GM08714 (cell line): ENCODE data around the gene SLC24A1.

Source experiments
- H3K4me3 ChIP-seq: fragments of 200-500 bp; sonication (Bioruptor generic); 2 replicates; pipeline ENCODE4 v1.5.1; 2014; ENCODE audit warnings: mild to moderate bottlenecking, low read length, inconsistent platforms
- ZNF274 ChIP-seq: IDR thresholded peaks from 2 replicates; pipeline ENCODE4 v1.6.1; 2012; ENCODE audit warnings: mild to moderate bottlenecking, low read depth, low read length

SLC24A1 gene

DNA sequence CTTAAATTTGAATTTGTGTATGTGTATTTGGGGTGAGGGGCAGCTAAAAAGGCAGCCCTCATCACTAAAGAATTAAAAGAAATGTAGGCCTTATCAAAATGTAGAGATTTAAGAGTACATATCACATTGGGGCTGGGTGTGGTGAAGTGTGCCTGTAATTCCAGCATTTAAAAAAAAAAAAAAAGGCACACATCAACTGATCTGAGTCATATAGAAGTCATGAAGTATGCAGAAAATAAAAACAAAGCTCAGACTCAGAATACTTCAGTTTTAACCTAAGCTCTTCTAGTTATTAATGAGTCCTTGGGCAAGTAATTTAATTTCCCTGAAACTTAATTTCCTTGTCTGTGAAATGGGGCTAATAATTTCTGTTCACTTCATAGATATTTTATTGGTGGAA lies 31.6 kb downstream of the SLC24A1 start:
- H3K4me3 ChIP-seq = no peak overlapping the region
- no peak for TF ChIP-seq ZNF274

DNA sequence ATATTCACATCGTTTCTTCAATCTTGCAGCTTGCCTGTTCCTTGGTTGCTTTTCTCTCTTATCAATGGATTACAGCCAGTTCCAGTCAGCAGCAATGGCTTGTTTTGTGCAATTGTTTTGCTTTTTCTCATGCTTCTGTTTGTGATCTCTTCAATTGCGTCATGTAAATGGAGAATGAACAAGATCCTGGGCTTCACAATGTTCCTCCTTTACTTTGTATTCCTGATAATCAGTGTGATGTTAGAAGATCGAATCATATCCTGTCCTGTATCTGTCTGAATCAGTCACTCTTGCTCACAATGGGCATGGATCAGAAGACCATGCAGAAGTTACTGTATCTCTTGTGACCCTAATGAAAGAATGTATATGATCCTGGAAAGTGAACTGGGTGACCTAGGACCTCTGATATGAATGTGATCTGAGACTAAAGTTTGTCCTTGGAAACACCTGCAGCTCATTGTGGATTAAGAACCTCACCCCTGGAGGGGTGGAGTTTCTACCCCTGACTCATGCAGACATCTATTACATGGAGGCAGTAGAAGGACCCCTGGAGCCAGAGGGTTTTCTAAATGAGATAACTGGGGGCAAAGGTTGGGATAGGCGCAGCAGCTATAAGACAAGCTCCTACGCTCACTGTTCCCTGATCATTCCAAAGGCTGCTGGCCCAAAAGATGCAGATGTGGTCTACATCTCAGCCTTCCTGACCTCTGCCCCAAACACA lies 32.2 kb downstream of the SLC24A1 start:
- TF ChIP-seq ZNF274 = no peak
- no peak overlapping the region for H3K4me3 ChIP-seq

- no peak overlapping the region for H3K4me3 ChIP-seq
- no peak for TF ChIP-seq ZNF274
Measured at GRCh38 chr15:65655026-65655425, 33.3 kb downstream of the SLC24A1 start.

- H3K4me3 ChIP-seq = no peak overlapping the region
- TF ChIP-seq ZNF274 = no peak
Measured at GRCh38 chr15:65655457-65655856, 33.7 kb downstream of the SLC24A1 start.

GRCh38 chr15:65659502-65660052 lies 37.8 kb downstream of the SLC24A1 start:
- no peak overlapping the region for H3K4me3 ChIP-seq
- no peak for TF ChIP-seq ZNF274

DNA sequence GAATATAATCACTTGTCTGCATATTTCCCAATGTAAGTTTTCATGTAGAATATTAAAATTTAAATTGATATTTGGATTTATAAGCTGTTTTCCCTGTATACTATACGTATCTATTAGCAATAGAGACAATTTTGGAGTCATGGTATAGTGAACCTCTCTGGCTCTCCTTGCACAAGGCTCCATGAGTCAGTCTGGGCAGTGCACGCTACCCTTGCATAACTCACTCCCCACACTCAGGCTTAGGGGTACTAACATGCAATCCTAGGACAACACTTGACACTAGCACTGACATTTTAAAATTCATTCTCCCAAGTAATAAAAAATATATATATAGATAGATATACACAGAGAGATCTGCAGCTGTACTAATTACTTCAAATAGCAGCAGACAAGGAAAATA lies 39.2 kb downstream of the SLC24A1 start:
- TF ChIP-seq ZNF274 = no peak

DNA sequence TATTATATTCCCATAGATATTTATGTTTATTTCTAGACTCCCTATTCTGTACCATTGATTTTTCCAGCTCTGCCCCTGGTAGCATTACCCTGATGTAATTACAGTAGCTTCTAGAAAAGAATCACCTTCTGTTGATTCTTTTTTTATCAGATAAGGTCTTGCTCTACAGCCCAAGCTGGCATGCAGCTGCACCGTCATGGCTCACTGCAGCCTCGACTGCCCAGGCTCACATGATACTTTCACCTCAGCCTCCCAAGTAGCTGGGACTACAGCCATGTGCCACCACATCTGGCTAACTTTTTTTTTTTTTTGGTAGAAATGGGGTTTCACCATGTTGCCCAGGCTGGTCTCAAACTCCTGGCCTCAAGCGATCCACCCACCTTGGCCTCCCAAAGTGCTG lies 41.8 kb downstream of the SLC24A1 start:
- no peak overlapping the region for H3K4me3 ChIP-seq
- TF ChIP-seq ZNF274 = no peak

More for the DNA sequence above, 39.2 kb downstream of the SLC24A1 start:
- H3K4me3 ChIP-seq = no peak overlapping the region

DNA sequence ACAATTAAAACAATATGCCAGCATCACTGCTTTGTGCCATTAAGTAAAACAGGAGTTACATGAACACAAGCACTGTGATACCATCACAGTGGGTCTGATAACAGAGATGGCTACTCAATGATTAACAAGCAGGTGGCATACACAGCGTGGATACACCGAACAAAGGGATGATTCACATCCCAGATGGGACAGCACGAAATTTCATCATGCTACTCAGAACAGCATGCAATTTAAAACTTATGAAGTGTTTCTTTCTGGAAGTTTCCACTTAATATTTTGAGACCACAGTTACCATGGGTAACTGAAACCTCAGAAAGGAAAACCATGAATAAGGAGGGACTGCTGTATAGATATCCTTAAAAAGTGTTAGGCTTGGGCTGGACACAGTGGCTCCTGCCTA lies 44.5 kb downstream of the SLC24A1 start:
- no peak for TF ChIP-seq ZNF274
- no peak overlapping the region for H3K4me3 ChIP-seq

- no peak overlapping the region for H3K4me3 ChIP-seq
- TF ChIP-seq ZNF274 = no peak
Measured at GRCh38 chr15:65675551-65675950, 53.8 kb downstream of the SLC24A1 start.

DNA sequence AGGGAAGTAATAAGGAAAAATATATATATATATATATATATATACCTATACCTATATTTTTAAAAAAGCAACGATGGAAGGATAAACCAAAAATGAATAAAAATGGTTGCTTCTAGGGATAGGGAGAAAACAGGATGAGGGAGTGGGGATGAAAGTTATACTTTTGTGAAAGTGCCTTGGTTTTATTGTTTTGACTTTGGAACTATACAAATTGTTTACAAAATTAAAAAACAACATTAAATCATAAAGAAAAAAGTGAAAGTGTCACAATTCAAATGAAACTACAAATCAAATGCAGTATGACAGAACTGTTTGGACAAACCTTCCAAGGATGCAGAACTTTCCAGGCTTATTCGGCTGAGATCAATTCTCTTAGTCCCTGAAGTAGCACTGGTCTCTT lies 54.4 kb downstream of the SLC24A1 start:
- TF ChIP-seq ZNF274 = no peak
- H3K4me3 ChIP-seq = no peak overlapping the region

GRCh38 chr15:65680544-65680943 lies 58.8 kb downstream of the SLC24A1 start:
- H3K4me3 ChIP-seq = no peak overlapping the region

DNA sequence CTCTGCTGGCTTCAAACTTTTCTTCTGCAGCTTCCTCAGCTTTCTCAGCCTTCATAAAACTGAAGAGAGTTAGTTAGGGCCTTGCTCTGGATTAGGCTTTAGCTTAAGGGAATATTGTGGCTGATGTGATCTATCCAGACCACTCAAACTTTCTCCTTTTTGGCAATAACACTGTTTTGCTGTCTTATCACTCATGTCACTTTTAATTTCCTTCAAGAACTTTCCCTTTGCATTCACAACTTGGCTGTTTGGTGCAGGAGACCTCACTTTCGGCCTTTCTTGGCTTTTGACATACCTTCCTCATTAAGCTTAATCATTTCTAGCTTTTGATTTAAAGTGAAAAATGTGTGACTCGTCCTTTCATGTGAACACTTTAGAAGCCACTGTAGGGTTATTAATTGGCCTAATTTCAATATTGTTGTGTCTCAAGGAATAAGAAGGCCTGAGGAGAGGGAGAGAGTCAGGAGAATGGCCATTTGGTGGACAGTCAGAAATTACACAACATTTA lies 60.7 kb downstream of the SLC24A1 start:
- H3K4me3 ChIP-seq = no peak overlapping the region

More at GRCh38 chr15:65680544-65680943, 58.8 kb downstream of the SLC24A1 start:
- TF ChIP-seq ZNF274 = no peak

GRCh38 chr15:65688462-65688861 lies 66.7 kb downstream of the SLC24A1 start:
- no peak overlapping the region for H3K4me3 ChIP-seq

More for the DNA sequence above, 60.7 kb downstream of the SLC24A1 start:
- TF ChIP-seq ZNF274 = no peak

DNA sequence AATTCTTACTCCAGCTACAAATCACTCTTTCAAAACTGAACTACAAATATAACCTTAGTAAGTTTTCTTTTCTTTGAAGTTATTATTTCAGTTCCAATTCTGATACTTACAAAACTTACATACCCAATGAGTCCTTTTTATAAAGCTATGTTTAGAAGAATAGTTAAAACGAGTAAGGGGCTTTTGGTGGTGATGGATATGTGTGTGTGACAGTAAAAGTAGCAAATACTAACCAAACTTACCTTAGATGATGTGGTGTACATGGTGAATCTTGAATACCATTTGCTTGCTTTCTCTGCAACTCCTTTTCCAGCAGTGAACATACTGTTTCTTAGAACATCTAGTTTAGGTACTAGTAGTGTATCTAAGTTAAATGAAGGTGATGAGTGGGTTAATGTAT lies 68.4 kb downstream of the SLC24A1 start:
- no peak overlapping the region for H3K4me3 ChIP-seq
- no peak for TF ChIP-seq ZNF274

More at GRCh38 chr15:65688462-65688861, 66.7 kb downstream of the SLC24A1 start:
- no peak for TF ChIP-seq ZNF274

- no peak for TF ChIP-seq ZNF274
Measured at GRCh38 chr15:65690778-65691177, 69.0 kb downstream of the SLC24A1 start.

More at GRCh38 chr15:65690778-65691177, 69.0 kb downstream of the SLC24A1 start:
- H3K4me3 ChIP-seq = no peak overlapping the region
